SHP77 (cell line): Measurements from ENCODE around the gene SYNJ2.

Source experiments
- DNase-seq, 2 experiments: peaks; one replicate each; lab custom pipeline; 2025; lab: John Stamatoyannopoulos, UW

The SYNJ2 gene

DNA sequence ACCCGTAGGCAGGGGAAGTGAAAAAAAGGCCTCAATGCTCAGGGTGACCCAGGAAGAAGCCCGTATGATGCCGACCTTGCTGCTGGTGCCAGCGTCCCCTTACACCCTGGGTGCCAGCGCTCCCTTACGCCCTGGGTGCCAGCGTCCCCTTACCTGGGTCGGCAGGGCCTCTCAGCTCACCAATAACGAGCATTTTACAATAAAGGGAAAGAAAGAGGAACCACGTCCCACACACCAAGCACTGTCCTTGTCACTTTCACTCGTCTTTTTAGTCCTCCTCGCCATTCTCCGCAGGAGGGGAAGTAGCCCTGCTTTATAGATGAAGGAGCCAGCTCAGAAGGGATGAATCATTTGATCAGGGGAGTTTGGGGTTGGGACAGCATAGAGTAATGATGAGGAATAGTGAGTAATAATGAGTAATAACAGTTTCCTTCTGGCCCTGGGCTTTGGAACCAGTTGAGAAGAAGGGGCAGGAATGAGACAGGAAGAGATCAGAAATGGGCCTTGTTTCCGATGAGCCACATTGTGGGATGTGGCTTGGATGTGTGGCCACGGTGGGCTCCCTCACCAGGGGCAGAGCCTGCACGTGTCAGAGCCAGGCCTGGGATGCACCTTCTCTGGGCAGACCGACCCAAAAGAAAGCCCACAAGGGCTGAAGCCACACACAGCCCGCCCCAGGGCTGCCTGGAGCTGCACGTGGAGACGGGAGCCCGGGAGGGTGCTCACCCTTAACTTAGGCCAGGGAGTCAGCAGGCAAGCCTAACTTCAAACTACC, 75.7 kb downstream of the SYNJ2 start:
- DNase-seq, result no peak

DNA sequence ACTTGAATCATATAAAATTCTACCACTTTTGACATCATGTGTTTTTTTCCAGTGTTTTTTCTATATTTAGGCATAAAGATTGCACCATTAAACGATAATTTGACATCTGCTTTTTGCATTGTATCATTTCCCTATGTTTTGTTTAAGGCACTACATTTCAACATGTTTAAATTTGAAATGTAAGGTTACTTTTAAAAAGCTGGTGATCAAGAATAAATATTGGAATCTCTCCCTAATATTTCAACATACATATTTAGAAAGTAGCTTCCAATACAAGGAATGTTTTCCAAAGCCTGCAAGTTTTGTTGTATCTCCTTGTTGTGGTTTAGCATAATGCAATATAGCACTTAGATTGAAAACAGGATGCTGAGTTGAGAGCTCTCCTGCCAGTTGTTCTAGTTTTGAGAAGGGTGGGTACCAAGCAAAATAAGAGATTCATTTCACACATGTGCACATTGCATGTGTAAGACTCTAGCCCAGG, 76.5 kb downstream of the SYNJ2 start:
- DNase-seq, result no peak

DNA sequence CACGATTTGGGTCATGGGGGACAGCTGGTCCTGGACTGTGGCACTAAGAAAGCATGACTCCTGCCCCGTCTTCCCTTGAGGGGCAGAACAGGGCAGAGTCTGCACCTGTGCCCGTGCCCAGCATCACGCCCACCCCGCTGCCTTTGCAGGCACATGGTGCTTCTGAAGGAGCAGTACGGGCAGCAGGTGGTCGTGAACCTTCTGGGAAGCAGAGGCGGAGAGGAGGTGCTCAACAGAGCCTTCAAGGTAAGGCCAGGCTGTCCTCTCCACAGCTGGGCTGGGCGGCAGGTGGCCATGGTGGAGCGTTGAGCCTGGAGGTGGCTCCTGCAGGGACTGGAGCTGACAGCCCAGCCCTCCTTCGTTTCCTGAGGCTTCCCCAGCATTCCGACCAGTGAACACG, 77.4 kb downstream of the SYNJ2 start:
- no peak for DNase-seq

DNA sequence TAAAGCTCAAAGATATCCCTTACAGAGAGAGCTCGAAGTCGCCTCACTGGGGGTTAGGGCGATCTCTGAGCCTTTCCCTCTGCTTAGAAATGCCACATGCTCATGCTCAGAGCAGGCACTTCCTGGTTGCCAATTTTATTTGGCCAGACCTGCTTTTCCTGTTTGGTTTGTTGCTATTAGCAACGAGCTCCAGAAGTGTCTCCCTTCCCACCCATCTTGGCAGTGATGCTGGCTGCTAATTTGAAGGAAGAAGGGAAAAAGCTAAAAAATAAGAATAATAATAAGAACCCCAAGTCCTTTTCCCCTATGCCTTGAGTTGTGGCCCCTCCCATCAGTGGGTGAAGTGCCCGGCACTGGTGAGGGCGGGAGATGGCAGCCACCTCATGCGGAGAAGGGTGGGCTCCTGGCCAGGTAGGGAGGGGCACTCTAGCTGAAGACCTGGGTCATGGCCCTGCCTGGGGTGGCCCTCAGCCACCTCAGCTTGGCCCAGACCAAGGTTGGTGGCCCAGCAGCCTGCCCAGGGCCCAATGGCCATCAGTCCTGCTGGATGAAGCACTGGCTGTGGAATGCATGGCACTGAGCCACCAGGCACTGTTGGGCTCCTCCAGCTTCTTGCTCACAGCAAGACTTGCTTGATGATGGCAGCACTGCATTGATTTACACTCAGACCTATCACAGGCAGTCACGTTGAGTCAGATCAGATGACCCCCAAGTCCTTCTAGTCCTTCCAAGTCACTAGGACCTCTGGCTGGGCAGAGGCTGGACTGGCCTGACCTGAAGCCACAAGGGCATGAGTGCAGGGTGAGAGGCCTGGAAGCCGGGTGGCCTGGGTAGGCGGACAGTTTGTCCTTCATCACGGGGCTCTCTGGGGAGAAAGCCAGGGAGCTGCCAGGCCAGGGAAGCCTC, 79.0 kb downstream of the SYNJ2 start:
- peak in 1 of 2 experiments; percentile 3 for DNase-seq

DNA sequence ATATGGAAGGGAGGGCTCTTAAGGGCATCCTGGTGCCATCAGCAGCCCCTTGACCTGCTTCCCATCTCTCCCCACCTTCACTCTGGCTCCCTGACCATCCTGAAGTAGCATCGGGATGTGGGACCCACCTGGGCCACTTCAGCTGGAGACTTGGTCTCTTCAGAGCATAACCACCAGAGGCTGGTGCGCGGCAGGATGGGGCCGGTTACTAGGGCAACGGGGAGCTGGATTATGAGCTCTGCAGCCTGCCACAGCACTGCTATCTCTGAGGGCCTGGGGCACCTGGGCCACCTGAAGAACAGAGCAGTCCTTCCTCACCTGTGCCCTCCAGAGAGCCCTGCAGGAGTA, 79.7 kb downstream of the SYNJ2 start:
- no peak for DNase-seq

DNA sequence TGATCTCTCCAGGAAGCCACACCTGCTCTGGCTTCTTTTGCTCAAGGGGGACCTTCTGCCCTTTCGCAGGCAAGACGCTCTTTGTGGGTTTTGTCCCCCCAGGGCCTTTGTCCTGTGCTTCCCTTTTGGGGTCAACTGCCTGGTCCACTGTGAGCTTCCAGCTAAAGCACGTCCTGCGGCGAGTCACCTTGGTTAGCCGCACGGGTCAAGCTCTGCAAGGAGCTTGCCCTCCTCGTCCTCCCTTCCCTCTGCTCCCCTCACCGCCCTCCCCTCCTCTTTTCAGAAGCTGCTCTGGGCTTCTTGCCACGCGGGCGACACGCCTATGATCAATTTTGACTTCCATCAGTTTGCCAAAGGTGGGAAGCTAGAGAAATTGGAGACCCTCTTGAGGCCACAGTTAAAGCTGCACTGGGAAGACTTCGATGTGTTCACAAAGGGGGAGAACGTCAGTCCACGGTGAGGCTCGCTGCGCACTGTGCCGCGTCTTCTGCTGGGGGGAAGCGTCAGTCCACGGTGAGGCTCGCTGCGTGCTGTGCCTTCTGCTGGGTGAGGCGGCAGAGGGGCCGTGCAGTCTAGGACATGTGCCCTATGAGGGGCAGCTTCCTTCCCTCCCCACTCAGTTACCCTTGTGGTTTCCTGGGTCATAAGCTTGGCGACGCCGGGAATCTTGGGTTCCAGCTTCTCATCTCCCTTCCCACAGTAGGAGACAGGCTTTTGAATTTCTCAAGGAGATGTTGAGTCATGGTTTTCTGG, 80.2 kb downstream of the SYNJ2 start:
- no peak for DNase-seq

DNA sequence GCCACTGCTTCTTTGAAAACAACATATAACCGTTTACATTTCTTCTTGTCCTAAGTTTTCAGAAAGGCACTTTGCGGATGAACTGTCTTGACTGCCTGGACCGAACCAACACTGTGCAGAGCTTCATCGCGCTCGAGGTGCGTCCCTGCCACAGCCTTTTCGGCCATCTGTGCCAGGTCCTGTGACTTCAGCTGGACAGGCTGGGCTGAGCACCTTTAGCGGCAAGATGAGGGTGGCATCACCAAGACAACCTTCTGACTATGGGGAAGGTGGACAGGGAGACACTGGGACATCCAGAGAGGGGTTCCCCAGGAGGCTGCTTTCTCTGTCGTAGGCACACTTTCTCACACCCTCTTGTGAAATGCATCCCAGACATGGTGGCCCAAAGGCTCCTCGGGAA, 82.1 kb downstream of the SYNJ2 start:
- no peak for DNase-seq

DNA sequence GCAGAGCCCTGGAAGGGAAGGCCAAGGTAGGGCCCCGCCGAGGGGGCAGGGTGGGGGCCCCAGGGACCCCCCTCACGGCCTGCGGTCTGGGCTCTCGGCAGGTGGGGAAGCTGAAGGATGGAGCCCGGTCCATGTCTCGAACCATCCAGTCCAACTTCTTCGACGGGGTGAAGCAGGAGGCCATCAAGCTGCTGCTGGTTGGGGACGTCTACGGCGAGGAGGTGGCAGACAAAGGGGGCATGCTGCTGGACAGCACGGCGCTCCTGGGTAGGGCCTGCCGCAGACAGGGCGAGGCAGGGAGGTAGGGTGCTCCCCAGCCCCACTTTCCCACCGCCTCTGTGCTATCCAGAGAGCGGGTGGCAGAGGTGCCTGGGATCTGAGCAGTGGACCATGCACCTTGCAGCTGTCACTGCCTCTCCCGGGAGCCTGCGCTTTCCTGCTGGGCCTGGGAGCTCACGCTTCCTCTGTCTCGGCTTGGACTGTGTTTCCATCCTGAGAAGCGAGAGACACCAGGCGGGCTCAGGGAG, 83.1 kb downstream of the SYNJ2 start:
- no peak for DNase-seq

DNA sequence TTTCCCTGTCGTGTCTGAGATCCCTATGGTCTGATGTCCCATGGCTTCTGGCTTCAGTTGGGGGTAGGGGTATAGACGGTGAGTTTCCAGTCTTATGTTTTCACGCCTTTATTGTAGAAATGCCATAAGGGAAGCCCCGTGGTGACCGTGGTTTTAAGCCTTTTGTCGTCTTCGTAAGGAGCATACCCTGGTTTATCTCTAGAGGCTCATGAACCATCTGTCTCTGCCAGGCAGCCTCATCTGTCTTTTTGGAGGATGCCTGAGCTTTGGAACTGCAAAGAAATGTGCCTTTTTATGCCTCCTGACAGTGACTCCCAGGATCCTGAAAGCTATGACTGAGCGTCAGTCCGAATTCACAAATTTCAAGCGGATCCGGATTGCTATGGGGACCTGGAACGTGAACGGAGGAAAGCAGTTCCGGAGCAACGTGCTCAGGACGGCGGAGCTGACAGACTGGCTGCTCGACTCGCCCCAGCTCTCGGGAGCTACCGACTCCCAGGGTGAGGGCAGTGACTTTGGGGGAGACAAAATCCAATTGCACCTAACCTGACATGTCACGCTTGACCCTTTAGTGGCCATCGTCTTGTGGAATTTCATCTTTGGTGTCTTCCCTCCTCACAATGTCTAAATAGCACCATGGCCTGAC, 84.6 kb downstream of the SYNJ2 start:
- no peak for DNase-seq

DNA sequence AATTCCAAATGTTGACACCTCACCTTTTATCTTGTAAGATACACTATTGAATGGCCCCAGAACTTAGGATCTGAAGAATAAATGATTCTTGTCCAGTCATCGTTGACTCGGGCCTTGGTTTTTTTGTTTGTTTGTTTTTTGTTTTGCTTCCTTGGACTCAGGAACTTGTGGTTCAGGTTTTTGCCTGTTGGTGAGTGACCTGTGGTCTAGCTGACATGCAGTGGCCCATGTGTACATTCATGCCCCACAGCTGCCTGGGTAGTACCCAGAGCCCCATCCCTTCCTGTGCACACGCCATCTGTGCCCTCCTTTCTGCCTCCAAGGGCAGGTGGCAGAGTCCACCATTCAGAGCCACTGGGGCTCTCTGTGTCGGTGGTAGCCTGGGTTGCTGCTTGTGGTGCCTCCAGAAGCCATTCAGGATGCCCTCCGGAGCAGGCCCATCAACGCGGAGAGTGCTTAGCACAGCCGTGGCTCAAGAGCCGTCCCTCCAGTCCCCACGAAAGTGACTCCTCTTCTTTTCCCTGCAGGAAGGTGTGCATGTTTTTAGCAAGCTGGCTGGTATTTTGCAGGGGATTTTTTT, 85.9 kb downstream of the SYNJ2 start:
- no peak for DNase-seq

DNA sequence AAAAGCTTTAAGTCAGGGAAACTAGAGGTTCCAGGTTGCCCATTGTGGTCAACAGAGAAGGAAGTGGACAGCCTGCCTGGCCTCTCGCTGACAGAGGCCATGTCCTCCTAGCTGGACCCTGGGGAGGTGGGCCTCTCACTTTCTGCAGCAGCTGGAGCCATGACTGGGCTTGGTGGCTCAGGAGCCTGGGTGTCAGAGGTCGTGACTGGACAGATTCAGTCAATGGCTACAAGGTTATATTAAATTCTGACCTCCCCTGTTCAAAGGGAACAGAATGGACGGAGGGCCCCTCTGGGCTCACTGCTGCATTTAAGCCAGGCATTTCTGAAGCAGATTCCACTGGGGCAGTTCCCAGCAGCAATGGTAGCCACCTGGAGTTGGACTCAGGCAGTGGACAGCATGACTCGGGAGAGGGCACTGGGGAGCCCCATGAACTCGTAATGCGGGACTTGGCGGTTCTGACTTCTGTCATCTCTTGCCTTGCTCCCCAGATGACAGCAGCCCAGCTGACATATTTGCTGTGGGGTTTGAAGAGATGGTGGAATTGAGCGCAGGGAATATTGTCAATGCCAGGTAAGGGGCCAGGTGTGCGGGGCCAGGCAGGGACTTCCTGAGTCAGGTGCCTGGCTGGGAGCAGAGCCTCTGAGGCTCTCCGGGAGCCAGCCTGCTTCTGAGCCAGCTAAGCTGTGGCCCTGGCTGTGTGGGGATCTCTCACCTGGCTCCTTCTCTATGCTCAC, 86.7 kb downstream of the SYNJ2 start:
- no peak for DNase-seq

DNA sequence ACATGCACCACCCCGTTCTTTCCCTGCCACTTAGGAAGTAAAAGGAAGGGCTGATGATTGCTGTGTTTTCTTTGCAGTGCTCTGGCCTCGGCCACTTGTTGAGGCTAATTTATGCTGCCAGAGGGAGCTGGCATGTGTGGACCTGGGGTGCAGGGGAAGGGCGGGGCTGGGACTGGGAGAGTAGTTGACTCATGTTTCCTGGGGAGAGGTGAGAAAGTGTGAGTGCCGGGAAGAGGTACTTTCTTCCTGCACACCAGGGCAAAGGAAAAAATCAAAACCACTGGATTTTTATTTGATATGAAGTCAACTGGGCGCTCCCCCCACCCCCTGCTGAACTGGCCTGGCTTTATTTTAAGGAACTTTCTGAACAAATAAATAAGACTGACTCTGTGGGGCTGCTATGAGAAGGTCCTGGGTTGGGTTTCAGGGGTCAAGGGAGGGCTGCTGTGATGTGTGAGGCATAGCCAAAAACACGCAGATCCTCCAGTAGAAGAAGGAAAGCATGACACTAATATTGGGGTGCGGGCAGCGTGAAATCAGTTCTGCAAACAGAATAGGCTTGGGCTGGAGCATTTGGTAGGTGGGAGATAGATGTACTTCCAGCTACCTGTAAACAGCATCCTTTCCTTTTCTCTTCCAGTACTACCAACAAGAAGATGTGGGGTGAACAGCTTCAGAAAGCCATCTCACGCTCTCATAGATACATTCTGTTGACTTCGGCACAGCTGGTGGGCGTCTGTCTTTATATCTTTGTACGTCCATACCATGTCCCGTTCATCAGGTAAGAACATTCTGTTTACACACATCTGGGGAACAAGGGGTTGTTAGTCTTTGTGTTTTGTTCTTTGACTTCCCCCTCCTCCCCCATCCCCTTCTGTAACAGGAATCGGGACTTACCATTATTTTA, 87.5 kb downstream of the SYNJ2 start:
- DNase-seq, result no peak

DNA sequence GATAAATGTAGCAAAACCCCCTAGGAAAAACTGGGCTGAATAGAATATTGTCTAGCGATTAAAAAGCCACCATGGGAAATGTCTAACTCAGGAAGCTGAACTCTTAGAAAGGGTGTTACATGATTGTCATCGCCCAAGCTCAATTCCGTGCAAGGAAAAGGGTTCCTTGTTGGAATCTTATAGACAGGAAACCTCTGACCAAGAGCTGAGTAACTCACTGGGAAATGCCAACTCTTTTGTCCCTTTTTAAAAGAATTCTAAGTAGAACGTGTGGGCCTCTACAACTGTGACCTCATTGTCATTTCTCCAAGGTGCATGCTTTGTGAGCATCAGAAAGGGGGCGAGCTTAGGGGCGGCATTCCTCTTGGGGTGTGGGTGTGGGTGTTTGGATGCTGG, 88.1 kb downstream of the SYNJ2 start:
- no peak for DNase-seq

DNA sequence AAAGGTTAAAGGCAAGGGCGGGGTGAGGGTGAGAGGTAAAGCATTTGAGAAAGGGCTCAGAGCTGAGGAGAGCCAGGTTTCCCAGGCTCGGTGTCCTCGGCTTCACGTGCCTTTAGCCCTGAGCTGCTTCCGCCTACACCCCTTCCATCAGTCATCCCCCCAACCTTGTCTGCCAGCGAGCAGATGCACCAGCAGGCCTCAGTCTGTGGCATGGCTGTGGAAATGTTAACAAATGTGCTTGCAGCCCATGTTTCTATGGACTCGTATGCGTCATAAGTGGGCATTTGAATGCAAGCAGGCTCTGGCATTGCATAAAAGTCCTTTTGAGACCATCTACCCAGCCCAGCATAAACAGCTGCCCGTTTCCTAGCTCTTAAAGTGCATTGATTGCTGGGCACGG, 88.8 kb downstream of the SYNJ2 start:
- DNase-seq, result no peak

DNA sequence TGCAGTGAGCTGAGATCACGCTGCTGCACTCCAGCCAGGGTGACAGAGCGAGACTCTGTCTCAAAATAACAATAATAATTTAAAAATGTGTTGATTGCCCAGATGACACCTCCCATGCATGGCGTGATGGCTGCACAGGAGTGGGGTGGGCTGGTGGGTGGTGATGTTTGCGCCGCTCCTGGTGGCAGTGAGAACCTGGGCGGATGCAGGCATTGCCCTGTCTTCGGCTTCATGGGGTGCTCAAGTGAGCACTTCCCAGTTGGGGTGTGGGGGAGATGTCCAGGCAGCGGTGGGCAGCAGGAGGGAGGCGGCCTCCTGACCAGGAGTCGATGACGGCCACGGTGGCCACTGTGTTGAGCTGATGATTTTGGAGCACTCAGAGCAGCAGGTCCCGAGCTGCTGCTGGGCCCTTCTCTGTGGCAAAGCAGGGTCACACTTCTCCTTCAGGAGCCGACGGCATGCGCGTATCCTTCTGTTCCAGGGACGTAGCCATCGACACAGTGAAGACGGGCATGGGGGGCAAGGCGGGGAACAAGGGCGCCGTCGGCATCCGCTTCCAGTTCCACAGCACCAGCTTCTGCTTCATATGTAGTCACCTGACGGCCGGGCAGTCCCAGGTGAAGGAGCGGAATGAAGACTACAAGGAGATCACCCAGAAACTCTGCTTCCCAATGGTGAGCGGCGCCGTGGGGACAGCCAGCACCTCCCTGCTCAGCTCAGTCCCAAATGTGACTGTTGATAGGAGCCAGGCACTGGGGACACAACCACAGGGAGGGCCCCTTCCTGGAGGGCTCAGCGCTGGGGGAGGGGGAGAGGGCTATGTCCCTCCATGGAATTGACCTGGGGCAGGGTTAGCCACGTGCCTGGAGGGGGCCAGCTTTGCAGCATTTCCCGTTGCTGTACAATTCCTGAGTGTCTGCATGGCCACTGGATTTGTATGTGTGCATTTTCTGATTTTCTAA, 89.7 kb downstream of the SYNJ2 start:
- DNase-seq, result no peak

DNA sequence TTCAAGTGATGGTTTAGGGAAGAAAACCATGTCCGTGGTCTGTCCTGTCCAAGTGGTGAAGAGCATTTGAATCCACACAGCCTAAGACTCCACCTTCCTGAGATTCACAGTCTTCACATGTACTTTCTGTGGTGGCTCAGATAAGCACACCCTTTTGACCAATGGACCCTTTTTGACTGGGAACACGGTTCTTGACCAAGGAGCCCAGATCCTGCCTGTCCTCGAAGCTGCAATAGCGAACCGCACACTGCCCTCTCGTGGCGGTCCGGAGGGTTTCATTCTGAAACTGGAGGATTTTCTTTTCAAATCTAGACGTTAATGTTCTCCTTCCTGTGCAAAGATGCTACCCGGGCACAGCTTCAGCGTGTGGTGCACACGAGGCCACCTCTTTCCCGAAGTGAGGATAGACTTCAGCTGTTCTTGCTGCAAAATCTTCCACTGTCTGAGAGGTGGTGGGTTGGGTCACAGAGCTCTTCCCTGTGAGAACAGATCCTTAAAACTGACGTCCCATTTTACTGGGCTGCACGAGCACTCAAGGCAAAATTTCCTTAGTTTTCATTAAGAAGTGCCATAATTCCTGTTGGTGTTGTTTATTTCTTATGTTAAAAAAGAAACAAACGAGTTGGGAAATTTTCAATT, 90.5 kb downstream of the SYNJ2 start:
- DNase-seq, result peak; percentile 20 to 28

DNA sequence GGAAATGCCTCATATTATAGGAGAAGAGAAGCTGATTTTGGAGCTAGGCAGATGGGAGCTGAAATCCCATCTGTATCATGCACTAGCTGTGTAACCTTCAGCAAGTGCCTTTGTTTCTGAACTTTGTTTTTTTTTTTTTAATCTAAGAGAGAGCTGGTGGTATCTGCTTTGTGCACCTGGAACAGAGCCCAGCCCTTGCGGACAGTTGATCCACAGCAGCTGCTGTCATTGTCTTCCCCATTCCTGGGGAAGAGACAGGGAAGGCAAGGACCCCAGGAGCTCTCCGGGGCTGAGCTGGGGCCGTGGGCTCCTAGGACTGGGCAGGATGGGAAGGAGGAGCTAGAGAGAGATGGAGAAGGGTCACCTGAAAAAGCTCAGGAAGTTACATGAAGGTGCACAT, 92.1 kb downstream of the SYNJ2 start:
- DNase-seq, result no peak

DNA sequence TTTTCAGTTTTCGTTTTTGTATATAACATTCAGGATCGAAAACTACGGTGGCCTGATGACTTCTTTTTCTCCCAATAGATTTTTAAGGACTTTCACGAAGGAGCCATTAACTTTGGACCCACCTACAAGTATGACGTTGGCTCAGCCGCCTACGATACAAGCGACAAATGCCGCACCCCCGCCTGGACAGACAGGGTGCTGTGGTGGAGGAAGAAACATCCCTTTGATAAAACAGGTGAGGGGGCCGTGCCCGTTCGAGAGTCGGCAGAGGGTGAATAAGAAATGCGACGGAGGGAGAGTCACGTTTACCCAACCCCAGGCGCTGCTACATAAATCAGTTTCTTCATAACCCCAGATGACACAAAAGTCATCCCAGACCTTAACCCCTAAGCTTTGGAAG, 94.9 kb downstream of the SYNJ2 start:
- DNase-seq, result no peak
